Measurements from ENCODE around the gene NPPA. TPM values are rescaled to one million over a fixed set of nuclear protein-coding genes. Genes with fewer than 3 reads are reported as not detected.

The NPPA gene
- total RNA-seq, 1 donor from 2014 or later = not detected

GRCh38 chr1:11862890-11863289 is 15.3 kb upstream of the NPPA start:
- TF ChIP-seq, protein P1, sequence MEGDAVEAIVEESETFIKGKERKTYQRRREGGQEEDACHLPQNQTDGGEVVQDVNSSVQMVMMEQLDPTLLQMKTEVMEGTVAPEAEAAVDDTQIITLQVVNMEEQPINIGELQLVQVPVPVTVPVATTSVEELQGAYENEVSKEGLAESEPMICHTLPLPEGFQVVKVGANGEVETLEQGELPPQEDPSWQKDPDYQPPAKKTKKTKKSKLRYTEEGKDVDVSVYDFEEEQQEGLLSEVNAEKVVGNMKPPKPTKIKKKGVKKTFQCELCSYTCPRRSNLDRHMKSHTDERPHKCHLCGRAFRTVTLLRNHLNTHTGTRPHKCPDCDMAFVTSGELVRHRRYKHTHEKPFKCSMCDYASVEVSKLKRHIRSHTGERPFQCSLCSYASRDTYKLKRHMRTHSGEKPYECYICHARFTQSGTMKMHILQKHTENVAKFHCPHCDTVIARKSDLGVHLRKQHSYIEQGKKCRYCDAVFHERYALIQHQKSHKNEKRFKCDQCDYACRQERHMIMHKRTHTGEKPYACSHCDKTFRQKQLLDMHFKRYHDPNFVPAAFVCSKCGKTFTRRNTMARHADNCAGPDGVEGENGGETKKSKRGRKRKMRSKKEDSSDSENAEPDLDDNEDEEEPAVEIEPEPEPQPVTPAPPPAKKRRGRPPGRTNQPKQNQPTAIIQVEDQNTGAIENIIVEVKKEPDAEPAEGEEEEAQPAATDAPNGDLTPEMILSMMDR (conservative IDR thresholded peaks at IDR 0.05) = no peak
- peaks cover 82% of the 10 kb centered on the region for H3K27me3 Mint-ChIP-seq (ENCODE audit: low read depth)

GRCh38 chr1:11860587-11860986 is 13.0 kb upstream of the NPPA start:
- Mint-ChIP-seq H3K27ac (ENCODE audit: unreplicated experiment) (no peak overlapping the region), H3K9me3 (no peaks in the 10 kb centered on the region), H3K4me3 (no peak overlapping the region), H3K4me1 (no peaks in the 10 kb centered on the region), H3K27me3 (ENCODE audit: low read depth) (peaks cover 89% of the 10 kb centered on the region), H3K36me3 (ENCODE audit: low read depth) (no peaks in the 10 kb centered on the region)
- DNase-seq (ENCODE audit: low read depth, low spot score) = no peak
- TF ChIP-seq, protein P1 (conservative IDR thresholded peaks at IDR 0.05) = no peak

More at GRCh38 chr1:11862890-11863289, 15.3 kb upstream of the NPPA start:
- no peak for DNase-seq (ENCODE audit: low read depth, low spot score)
- H3K9me3 Mint-ChIP-seq = no peaks in the 10 kb centered on the region
- no peak overlapping the region for H3K27ac Mint-ChIP-seq (ENCODE audit: unreplicated experiment)
- no peaks in the 10 kb centered on the region for H3K4me1 Mint-ChIP-seq
- no peaks in the 10 kb centered on the region for H3K36me3 Mint-ChIP-seq (ENCODE audit: low read depth)
- H3K4me3 Mint-ChIP-seq = no peak overlapping the region

DNA sequence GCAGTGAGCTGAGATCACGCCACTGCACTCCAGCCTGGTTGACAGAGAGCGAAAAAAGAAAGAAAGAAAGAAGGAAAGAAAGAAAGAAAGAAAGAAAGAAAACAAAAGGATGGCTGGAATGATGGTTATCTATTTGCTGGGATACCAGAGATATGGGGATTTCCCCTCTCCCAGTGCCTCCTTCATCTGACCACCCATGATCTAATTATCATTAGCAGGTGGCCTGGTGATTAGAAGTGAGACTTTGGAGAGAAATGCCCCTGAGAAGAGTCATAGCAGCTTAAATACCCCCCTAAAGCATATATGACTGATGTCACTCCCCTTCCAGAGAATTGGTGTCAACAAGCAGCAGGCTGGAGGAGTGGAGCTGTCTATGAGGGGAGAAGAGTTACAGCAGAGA is 12.5 kb upstream of the NPPA start:
- Mint-ChIP-seq H3K36me3 (ENCODE audit: low read depth) (no peaks in the 10 kb centered on the region), H3K4me3 (no peak overlapping the region), H3K9me3 (no peaks in the 10 kb centered on the region), H3K27ac (ENCODE audit: unreplicated experiment) (no peak overlapping the region), H3K4me1 (no peaks in the 10 kb centered on the region), H3K27me3 (ENCODE audit: low read depth) (peaks cover 86% of the 10 kb centered on the region)
- TF ChIP-seq, protein P1 (conservative IDR thresholded peaks at IDR 0.05) = no peak
- no peak for DNase-seq (ENCODE audit: low read depth, low spot score)

GRCh38 chr1:11858968-11859871 is 11.6 kb upstream of the NPPA start:
- peak; percentile 80 for DNase-seq (ENCODE audit: low read depth, low spot score)
- Mint-ChIP-seq H3K4me3 (no peak overlapping the region), H3K4me1 (no peaks in the 10 kb centered on the region), H3K9me3 (no peaks in the 10 kb centered on the region), H3K36me3 (ENCODE audit: low read depth) (no peaks in the 10 kb centered on the region), H3K27ac (ENCODE audit: unreplicated experiment) (no peak overlapping the region), H3K27me3 (ENCODE audit: low read depth) (peaks cover 88% of the 10 kb centered on the region)
- TF ChIP-seq, protein P1 (conservative IDR thresholded peaks at IDR 0.05) = peak; percentile 44

DNA sequence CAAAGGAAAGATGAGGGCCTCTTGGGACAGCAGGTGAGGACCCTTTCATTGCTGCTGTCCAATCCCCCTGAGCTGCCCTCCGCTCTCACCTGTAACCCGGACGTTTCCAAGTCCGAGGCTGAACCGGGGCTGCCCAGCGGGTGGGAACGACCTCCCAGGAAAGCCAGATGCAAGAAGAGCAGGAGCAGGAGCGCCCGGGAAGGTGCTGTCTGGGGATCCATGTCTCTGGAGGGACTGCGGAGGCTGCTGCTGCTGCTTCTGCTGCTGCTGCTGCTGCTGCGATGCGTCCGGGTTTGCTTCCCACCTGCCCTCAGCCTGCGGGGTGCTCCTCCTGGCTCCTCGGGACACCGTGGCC is 11.0 kb upstream of the NPPA start, which contains the start of gene NPPB:
Gene NPPB, minus strand, starts transcription at position 333 of the 355 bp plus-strand sequence. Its CDS starts 112 bp downstream, at position 221.
- Mint-ChIP-seq H3K27me3 (ENCODE audit: low read depth) (peaks cover 87% of the 10 kb centered on the region), H3K9me3 (no peaks in the 10 kb centered on the region), H3K4me1 (no peaks in the 10 kb centered on the region), H3K27ac (ENCODE audit: unreplicated experiment) (no peak within 1 kb of the TSS), H3K4me3 (no peak within 1 kb of the TSS), H3K36me3 (ENCODE audit: low read depth) (no peaks in the 10 kb centered on the region)
- TF ChIP-seq, protein P1 (conservative IDR thresholded peaks at IDR 0.05) = no peak
- DNase-seq (ENCODE audit: low read depth, low spot score) = no peak
